BLaER1 (cell line): ENCODE results near the gene DLG2.

Experiments
- H3K27ac ChIP-seq: shearing (Covaris generic); formaldehyde crosslinking; 2 replicates; pipeline ENCODE4 v1.8.1; 2022
- H3K27me3 ChIP-seq: shearing (Covaris generic); formaldehyde crosslinking; 2 replicates; pipeline ENCODE4 v1.8.1; 2022
- H3K36me3 ChIP-seq: shearing (Covaris generic); formaldehyde crosslinking; 2 replicates; pipeline ENCODE4 v1.8.1; 2022
- H3K4me1 ChIP-seq: shearing (Covaris generic); formaldehyde crosslinking; 2 replicates; pipeline ENCODE4 v1.8.1; 2022
- H3K4me2 ChIP-seq: shearing (Covaris generic); formaldehyde crosslinking; 2 replicates; pipeline ENCODE4 v1.8.1; 2022
- H3K4me3 ChIP-seq: shearing (Covaris generic); formaldehyde crosslinking; 2 replicates; pipeline ENCODE4 v1.8.1; 2022
- H3K9ac ChIP-seq: shearing (Covaris generic); formaldehyde crosslinking; 2 replicates; pipeline ENCODE4 v1.8.1; 2022
- H3K9me3 ChIP-seq: shearing (Covaris generic); formaldehyde crosslinking; 2 replicates; pipeline ENCODE4 v1.8.1; 2022
- H4K20me1 ChIP-seq: shearing (Covaris generic); formaldehyde crosslinking; 2 replicates; pipeline ENCODE4 v1.8.1; 2022
- Cebpa-rat ChIP-seq: shearing (Covaris generic); IDR thresholded peaks from 2 replicates; pipeline ENCODE4 v1.8.1; 2022

The DLG2 gene

DNA sequence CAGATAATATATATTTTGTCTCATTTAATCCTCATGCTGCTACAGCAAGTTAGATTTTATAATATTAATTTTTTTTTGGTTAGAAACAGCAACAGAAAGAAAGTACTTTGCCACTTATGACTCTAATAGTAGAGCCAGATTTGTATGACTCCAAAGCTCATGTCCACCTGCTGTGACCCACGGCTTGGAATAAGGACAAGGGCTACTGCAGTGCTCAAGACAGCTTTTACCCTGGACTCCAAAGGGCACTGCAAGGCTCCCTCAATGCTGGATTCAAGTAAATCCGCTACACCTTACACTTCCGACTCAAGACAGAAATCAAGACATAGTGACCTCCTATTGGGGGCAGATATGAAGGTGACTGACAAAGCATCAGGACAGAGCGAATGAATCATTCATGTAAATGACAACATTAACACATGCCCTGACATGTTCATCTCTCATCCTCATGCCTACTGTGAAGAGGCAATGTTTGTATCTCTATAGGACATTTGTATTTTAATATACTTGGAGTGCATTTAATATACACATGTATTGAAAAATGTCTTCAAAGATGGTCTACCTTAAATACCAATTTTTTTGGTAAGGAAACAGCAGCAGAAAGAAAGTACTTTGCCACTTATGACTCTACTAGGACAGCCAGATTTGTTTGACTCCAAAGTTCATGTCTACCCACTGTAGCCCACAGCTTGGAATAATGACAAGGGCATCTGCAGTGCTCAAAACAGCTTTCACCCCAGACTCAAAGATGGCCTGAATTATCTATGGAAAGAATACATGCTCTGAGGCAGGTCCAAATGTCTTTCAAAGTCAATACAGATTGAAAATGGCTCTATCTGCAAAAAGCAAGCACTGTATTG, 1965.4 kb downstream of the DLG2 start:
- no peak overlapping the region for H3K4me2 ChIP-seq

DNA sequence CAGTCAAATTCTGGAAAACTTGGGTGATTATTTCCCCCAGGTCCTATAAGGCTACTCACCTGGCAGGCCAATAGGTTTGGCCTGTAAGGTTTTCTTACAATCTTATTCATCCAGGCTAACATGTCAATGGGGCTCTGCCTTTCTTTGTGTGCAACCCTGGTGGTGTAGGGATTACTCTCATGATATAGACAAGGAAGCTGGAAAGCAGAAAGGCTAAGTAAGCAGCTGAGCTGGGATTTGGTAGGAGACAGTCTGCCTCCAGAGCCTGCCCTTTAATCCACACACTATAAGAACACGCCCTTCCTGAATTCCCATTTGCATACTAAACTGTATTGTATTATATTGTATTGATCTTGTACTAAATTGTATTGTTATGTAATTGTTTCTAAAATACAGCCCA, 1967.7 kb downstream of the DLG2 start:
- no peak for TF ChIP-seq Cebpa-rat

More for the DNA sequence above, 1965.4 kb downstream of the DLG2 start:
- Histone ChIP-seq H3K4me3 (no peak overlapping the region), H3K9me3 (no peaks in the 10 kb centered on the region), H4K20me1 (no peaks in the 10 kb centered on the region), H3K4me1 (no peaks in the 10 kb centered on the region), H3K27ac (no peak overlapping the region), H3K9ac (no peak overlapping the region), H3K27me3 (no peaks in the 10 kb centered on the region), H3K36me3 (no peaks in the 10 kb centered on the region)
- no peak for TF ChIP-seq Cebpa-rat

DNA sequence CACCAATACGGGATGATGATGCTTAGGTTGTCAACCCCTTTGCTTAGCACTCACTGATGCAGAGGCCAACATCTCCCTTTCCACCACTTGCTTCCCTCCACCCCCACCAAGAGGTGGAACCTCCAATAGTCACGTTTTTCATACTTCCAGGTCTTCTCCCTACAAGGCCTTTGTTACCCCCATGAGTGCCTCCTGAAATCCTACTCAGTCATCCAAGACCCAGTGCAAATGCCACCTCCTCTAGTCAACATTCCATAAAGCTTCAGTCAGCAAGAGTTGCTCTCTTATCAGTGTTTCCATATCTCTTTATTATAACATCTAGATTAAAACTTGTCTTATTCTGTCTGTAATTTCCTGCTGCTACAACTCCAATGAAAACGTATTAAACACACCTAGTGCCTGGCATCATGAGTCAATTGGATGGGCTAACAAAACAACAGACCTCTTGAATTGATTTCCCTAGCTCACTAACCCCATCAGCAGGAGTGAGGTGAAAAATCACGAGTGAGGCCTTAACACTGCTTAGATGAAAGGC, 1970.3 kb downstream of the DLG2 start:
- no peak for TF ChIP-seq Cebpa-rat

More for the DNA sequence above, 1967.7 kb downstream of the DLG2 start:
- Histone ChIP-seq H4K20me1 (no peaks in the 10 kb centered on the region), H3K4me3 (no peak overlapping the region), H3K4me1 (no peaks in the 10 kb centered on the region), H3K4me2 (no peak overlapping the region), H3K36me3 (no peaks in the 10 kb centered on the region), H3K9me3 (no peaks in the 10 kb centered on the region), H3K27ac (no peak overlapping the region), H3K9ac (no peak overlapping the region), H3K27me3 (no peaks in the 10 kb centered on the region)

DNA sequence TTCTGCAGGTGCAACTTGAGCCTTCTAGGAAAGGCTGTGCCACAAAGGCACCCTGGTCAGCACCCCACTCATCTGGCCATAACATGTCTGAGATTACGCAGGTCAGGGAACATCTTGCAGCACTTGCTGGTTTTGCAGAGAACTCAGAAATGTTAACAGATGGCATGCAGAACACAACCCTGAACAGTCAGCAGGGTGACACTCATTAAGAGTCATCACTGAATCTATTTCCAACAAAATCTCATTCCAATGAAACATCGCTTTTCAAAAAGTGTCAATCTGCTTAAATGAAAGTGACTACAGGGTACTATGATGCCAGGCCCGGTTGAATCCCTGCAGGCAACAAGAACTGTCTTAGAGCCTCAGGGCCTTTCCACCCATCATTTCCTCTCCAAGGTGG, 1971.2 kb downstream of the DLG2 start:
- H3K36me3 ChIP-seq = no peaks in the 10 kb centered on the region
- TF ChIP-seq Cebpa-rat = no peak
- H3K4me2 ChIP-seq = no peak overlapping the region
- H3K4me1 ChIP-seq = no peaks in the 10 kb centered on the region
- H3K9ac ChIP-seq = no peak overlapping the region
- no peaks in the 10 kb centered on the region for H3K27me3 ChIP-seq
- H4K20me1 ChIP-seq = no peaks in the 10 kb centered on the region
- no peaks in the 10 kb centered on the region for H3K9me3 ChIP-seq
- no peak overlapping the region for H3K27ac ChIP-seq
- no peak overlapping the region for H3K4me3 ChIP-seq

More for the DNA sequence above, 1970.3 kb downstream of the DLG2 start:
- H3K4me1 ChIP-seq = no peaks in the 10 kb centered on the region
- H3K36me3 ChIP-seq = no peaks in the 10 kb centered on the region
- no peaks in the 10 kb centered on the region for H4K20me1 ChIP-seq
- no peak overlapping the region for H3K4me2 ChIP-seq
- no peaks in the 10 kb centered on the region for H3K27me3 ChIP-seq
- H3K27ac ChIP-seq = no peak overlapping the region
- H3K9ac ChIP-seq = no peak overlapping the region
- H3K9me3 ChIP-seq = no peaks in the 10 kb centered on the region
- no peak overlapping the region for H3K4me3 ChIP-seq

DNA sequence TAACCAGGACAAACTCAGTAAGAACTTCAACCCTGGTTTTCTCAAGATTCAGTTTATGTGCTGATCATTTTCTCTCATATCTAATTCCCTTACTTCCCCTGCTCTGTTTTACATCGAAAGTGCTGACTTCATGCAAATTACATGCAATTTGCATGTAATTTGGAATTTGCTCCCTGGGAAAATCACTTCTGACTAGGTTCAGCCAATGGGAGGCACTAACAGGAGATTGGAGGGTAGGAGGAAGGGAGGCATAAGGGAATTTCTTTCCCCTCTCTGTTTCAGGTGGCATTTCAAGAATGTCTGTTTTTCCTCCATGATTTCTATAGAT, 1977.7 kb downstream of the DLG2 start:
- Histone ChIP-seq H3K9me3 (no peaks in the 10 kb centered on the region), H3K4me2 (no peak overlapping the region), H3K27ac (no peak overlapping the region), H3K9ac (no peak overlapping the region), H3K27me3 (no peaks in the 10 kb centered on the region), H4K20me1 (no peaks in the 10 kb centered on the region), H3K4me1 (no peaks in the 10 kb centered on the region), H3K36me3 (no peaks in the 10 kb centered on the region), H3K4me3 (no peak overlapping the region)
- TF ChIP-seq Cebpa-rat = no peak

DNA sequence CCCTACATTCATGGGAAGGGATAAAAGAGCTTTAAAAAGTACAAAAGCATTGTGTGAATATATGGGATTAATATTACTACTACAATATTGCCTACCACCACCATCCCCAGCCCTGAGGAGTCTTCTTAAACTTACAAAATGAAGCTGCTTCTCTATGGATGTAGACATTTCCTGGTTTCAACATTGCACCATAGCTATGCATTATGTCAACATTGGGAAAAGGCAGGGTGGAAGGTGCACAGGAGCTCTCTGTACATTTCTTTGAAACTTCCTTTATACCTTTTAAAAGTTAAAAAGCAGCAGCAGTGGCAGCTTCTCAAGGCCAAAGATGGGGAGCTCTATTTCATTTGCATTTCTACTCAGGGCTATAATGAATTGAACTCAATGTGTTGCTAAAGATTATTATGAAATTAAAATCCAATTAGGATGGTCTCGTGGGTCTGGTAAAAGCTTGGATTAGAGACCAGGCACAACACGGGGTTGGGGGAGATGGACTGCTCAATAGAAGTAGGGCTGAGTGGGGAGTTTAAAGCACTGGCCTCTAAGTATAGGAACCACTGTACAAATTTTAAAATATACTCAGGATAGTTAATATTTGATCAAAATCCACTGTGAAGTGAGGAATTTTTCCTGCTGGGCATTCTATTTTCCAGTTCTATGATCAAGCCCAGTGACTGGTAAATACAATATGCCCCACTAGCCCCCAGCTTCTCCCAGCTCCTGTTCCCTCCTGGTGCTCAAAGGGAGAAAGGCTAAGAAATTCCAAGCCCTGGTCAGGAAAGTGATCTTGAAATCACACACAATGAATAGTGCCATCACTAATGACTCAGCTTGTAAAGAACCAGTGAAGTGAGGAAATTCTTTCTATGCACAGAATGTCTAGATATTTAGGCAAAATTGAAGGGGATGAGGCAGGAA, 1978.3 kb downstream of the DLG2 start:
- TF ChIP-seq Cebpa-rat = no peak
- no peaks in the 10 kb centered on the region for H4K20me1 ChIP-seq
- H3K27me3 ChIP-seq = no peaks in the 10 kb centered on the region
- no peak overlapping the region for H3K4me3 ChIP-seq
- H3K9me3 ChIP-seq = no peaks in the 10 kb centered on the region
- H3K36me3 ChIP-seq = no peaks in the 10 kb centered on the region
- H3K4me1 ChIP-seq = no peaks in the 10 kb centered on the region
- no peak overlapping the region for H3K9ac ChIP-seq
- H3K4me2 ChIP-seq = no peak overlapping the region
- H3K27ac ChIP-seq = no peak overlapping the region

DNA sequence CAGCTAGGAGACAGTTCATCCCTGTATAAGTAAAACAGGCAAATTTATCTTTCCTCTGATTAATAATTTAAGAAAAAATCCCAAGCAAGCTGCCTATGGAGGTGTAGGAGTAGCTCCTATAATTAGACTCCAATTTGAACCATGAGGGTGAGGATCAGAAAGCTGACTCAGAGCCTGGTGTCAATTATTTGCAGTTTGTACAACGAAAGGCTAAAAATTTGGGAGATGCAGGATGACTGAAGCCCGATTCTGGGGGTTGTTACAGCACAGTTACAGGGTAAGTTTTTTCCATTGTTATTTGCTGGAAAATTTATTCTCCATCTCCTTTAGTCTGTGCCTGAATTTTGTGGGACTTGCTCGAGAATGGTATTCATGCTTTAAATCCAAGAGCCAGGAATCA, 1981.6 kb downstream of the DLG2 start:
- Histone ChIP-seq H3K27me3 (no peaks in the 10 kb centered on the region), H3K9ac (no peak overlapping the region), H3K36me3 (no peaks in the 10 kb centered on the region), H3K27ac (no peak overlapping the region), H3K9me3 (no peaks in the 10 kb centered on the region), H3K4me3 (no peak overlapping the region), H3K4me2 (no peak overlapping the region), H4K20me1 (no peaks in the 10 kb centered on the region), H3K4me1 (peaks cover 10% of the 10 kb centered on the region)
- no peak for TF ChIP-seq Cebpa-rat

DNA sequence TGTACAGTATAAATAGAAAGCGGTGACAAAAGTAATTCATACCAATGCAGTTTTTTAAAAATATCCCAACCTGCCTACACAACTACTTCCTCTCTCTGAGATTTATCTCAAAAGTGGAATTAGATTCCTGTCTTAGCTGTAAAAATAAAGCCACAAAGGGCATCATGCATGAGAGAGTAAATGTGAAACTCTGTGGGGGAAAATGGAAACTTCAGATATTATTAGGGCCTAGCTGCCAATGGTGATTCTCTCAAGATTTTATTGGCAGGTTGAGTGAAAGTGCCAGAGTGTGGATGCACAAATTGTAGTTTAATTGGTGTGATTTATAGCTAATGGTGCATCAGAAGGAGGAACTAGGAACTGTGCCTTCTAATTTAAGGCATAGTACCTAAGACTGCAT, 1984.0 kb downstream of the DLG2 start:
- Histone ChIP-seq H3K27me3 (no peaks in the 10 kb centered on the region), H3K27ac (no peak overlapping the region), H3K4me2 (peak overlapping the region; percentile 36), H3K4me1 (peaks cover 10% of the 10 kb centered on the region), H3K4me3 (no peak overlapping the region), H4K20me1 (no peaks in the 10 kb centered on the region), H3K9ac (no peak overlapping the region), H3K36me3 (no peaks in the 10 kb centered on the region), H3K9me3 (no peaks in the 10 kb centered on the region)
- TF ChIP-seq Cebpa-rat = no peak

DNA sequence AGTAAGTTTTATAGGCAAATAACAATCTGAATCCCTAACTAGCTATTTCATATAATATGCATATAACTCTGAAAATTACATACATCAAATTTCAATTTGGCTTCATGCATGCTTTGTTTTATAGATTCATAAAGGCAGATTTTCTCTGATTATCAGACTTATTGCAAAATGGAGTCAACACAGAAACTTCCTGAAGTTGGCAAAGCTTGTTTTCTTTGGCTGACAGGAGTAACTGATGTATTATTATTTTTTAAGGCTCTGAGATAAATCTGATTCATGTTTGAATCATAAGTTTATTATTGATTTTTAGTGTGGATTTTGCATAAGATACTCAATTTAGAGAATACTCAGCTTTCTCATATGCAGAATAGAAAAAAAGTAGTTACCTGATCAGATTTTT, 1984.6 kb downstream of the DLG2 start:
- Histone ChIP-seq H3K36me3 (no peaks in the 10 kb centered on the region), H3K9ac (no peak overlapping the region), H3K4me1 (peaks cover 10% of the 10 kb centered on the region), H3K4me2 (no peak overlapping the region), H3K9me3 (no peaks in the 10 kb centered on the region), H3K4me3 (no peak overlapping the region), H3K27ac (no peak overlapping the region), H4K20me1 (no peaks in the 10 kb centered on the region), H3K27me3 (no peaks in the 10 kb centered on the region)
- no peak for TF ChIP-seq Cebpa-rat

DNA sequence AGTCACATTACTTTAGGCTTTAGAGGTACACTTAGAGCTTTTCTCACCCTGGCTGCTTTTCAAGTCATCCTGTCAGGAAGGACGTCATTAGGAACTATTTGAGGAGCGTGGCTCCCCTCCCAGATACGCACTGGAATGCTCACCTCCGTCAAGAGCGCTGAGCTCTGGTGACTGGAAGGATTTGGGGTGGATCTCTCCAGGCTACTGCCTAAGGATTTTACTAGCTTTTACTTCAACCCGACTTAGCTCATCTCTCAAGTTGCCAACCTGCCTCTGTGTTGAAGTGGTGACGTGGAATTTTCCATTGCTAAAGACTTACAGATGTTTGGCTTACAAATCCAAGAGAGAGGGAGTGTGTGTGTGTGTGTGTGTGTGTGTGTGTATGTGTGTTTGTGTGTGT, 1985.6 kb downstream of the DLG2 start:
- no peak overlapping the region for H3K27ac ChIP-seq
- no peaks in the 10 kb centered on the region for H3K27me3 ChIP-seq
- H3K4me1 ChIP-seq = peaks cover 10% of the 10 kb centered on the region
- H3K9ac ChIP-seq = no peak overlapping the region
- no peak overlapping the region for H3K4me2 ChIP-seq
- TF ChIP-seq Cebpa-rat = no peak
- no peaks in the 10 kb centered on the region for H4K20me1 ChIP-seq
- H3K9me3 ChIP-seq = no peaks in the 10 kb centered on the region
- no peaks in the 10 kb centered on the region for H3K36me3 ChIP-seq
- no peak overlapping the region for H3K4me3 ChIP-seq
